HG02970 (cell line): ENCODE results near the gene CKMT1B.
"Not testable (repeated sequence)": the region's sequence is repeated elsewhere in the genome, so short reads cannot be mapped to it uniquely, and the experiment has no call there.

ENCODE experiments used
- ATAC-seq: cut with Tn5 transposase; IDR thresholded peaks from one replicate; pipeline ENCODE4 v1.9.1; 2021; ENCODE audit warnings: mild to moderate bottlenecking, moderate library complexity, moderate number of reproducible peaks; ENCODE audit not compliant: unreplicated experiment, low FRiP score

CKMT1B gene

DNA sequence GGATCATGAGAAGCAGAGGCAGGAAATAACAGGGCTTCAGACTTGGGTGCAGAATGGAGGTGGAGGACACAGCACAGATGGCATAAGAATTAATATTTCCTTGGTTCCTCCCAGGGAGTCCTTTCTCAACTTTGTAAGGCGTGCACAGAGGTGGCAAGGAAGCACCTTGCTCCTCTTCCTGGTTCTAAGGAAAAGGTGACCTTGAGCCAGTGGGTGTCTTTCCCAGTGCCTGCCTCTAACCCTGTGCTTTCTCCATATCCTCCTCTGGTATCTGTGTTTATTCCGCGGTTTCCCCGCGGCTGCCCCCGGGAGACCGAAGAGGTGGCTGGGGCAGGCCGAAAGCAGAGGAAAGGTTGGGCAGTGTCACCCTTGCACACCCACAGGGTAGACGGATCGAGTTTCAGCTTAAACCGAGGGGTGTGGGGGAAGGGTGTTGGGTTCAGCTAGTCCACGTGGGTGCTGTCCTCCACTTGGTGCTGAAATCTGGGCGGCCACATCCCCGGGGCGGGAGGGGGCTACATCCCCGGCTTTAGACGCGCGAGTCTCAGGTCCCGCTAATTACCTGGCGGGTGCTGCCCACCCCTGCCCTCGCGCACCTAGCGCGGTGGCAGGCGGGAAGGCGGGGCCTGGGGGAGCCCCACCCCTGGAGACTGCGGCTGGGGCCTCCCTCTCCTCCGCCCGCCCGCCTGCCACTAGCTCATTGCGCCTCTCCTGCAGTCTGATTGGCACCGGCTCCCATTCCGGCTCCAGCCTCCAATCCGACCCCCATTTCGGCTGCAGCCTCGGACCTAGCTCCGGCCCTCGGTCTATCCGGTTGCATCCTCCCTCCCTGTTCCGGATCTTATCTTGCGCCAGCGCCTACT lies at the start of gene CKMT1B:
CKMT1B (plus strand) TSS at position 700 of the 863 bp plus-strand sequence. CDS start 192 bp downstream, outside the sequence.
- not testable (repeated sequence) for ATAC-seq

DNA sequence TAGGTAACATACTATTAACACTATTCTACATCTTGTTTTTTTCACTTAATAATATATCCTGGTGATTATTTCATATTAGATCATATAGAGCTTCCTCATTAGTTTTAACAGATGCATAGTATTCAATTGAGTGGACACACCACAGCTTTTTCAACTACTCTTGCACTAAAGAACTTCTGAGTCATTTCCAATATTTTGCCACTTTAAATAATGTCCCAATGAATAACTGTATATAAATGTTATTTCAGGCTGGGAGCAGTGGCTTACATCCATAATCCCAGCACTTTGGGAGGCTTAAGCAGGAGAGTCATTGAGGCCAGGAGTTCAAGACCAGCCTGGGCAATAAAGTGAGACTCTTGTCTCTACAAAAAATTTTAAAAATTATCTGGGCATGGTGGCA lies 49.6 kb upstream of the CKMT1B start:
- no peak for ATAC-seq

DNA sequence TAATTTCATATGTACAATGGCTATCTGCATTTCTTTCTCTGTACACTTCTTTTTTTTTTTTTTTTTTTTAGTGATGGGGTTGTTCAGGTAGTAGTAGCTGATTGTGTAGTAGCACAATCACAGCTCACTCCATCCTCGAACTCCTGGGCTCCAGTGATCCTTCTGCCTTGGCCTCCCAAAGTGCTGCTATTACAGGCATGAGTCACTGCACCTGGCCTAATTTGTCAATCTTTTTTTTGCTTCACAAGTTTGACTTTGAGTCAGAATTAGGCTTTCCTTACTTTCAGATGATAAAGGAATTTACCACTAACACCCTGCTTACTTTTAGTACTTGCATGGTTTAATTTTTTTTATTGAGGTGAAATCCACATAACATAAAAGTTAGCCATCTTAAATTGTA lies 48.4 kb upstream of the CKMT1B start:
- ATAC-seq = no peak

DNA sequence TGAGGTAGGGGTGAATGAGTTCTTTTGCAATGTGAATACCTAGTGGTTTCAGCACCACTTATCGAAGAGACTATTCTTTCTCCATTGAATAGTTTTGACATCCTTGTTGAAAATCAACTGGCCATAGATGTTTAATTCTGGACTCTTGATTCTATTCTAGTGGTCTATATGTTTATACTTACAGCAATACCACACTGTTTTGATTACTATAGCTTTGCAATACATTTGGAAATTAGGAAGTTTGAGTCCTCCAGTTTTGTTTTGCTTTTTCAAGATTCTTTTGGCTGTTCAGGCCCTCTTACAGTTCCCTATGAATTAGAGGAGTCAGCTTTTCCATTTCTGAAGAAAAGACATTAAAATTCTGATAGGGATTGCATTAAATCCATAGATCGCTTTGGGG lies 46.3 kb upstream of the CKMT1B start:
- ATAC-seq = no peak

DNA sequence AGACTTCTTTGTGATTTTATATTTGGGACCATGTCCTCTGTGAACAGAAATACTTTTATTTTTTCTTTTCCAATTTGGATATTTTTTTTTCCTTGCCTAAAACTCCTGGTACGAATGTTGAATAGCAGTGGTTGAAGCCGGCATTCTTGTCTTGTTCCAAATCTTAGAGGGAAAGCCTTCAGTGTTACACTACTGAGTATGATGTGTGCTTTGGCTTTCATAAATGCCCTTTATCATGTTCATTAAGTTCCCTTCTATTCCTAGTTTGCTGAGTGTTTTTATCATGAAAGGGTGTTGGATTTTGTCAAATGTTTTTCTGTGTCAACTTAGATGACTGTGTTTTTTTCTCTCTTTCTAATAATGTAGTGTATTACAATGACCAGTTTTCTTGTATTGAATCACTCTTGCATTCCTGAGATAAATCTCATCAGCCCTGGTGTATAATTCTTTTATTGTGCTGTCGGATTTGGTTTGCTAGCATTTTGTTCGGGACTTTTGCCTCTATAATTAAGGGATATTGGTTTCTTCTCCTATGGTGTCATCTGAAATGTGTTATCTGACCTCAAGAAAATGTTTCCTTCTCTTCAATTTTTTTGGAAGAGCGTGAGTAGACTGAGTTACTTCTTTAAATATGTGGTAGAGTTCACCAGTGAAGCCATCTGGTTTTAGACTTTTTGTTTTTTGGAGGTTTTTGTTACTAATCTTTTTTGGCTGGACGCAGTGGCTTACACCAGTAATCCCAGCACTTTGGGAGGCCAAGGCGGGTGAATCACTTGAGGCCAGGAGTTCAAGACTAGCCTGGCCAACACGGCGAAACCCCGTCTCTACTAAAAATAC lies 43.1 kb upstream of the CKMT1B start:
- no peak for ATAC-seq

DNA sequence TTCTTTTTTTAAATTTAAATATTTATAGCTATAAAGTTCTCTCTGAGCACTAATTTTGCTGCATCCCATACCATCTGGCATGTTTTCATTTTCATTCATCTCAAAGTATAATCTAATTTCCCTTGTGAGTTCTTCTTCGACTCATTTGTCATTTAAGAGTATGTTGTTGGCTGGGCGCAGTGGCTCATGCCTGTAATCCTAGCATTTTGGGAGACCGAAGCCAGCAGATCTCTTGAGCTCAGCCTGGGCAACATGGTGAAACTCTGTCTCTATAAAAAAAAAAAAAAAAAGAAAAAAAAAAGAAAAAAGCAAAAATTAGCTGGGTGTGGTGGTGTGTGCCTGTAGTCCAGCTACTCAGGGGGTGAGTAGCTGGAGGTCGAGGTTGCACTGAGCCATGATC lies 41.6 kb upstream of the CKMT1B start:
- no peak for ATAC-seq

DNA sequence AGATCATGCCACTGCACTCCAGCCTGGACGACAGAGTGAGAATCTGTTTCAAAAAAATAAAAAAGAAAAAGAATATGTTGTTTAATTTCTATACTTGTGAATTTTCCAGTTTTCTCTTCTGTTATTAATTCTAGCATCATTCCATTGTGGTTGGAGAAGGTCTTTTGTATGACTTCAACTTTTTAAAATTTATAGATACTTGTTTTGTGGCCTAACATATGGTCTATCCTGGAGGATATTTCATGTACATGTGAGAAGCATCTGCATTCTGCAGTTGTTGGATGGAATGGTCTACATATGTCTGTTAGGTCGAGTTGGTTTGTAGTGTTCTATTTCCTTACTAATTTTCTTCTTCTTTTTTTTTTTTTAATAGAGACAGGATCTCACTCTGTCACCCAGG lies 40.8 kb upstream of the CKMT1B start:
- no peak for ATAC-seq

DNA sequence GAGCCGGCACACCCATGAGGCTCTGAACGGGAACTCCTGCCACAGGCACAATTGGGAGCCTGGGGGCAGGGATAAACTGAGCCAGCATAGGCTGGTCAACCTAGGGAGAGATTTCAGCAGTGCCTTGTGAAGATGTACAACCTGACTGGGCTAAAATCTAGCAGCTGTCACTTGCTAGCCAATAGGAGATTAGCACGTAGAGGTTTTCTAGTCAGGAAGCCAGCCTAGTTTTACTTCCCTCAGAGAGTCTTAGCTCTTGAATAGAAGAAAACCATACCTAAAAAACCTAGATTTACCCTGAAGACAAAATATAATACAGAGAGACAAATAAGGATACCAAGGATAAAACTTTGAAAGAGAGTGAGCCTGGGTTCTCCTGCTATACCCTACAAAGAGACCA lies 31.1 kb upstream of the CKMT1B start:
- ATAC-seq = not testable (repeated sequence)

DNA sequence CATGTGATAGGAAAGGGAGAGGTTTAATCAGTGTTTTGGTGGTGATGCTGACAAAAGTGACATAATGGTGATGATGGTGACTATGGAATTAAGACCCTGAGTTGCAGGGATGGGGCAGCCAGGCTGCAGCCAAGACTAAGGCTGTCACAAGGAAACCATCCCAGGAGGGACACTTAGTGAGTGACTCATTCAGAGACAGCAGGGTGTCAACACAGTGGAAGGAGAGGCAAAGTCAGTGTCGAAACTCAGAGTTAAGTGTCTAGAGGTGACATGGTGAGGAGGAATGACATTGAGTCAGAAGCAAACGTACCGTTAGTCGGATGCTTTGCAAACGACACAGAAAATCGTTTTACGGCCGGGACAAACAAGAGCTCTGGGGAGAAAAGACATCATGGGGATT lies 30.0 kb upstream of the CKMT1B start:
- not testable (repeated sequence) for ATAC-seq

DNA sequence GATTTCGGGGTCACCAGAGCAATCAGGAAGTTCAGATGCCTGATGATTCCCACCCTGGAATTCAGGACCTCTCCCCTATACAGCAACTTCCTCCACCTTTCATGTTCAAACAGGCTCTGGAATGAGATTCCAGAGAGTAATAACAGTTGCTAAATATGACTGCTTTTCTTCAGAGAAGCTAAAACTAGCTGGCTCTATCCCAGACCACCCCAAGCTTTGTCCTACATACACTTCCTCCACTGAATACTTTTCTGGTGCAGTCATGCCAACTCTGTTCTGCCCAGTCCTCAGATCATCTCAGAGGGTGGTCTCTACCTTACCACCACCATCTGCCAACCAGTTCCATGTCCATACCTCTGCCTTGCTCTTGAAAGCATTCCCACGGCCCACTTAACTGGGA lies 27.2 kb upstream of the CKMT1B start:
- ATAC-seq = not testable (repeated sequence)

DNA sequence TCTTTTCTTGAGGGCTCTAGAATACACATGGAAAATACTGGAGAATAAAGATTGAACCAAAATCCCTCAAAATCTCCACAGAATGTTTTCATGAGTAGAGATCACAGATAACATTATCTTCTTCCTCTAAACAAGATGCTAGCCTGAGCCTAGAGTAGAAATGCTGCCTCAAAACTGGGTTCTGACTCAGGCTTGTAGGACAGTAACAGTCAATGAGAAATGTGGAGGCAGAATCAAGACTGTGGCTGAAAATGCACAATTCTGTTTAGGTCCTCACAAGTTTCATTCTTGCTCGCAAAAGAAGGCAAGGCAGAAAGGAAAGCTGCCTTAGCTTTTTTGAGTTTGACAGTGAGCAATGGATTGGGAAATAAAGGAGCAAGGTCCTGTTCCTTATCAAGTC lies 19.2 kb upstream of the CKMT1B start:
- ATAC-seq = not testable (repeated sequence)

DNA sequence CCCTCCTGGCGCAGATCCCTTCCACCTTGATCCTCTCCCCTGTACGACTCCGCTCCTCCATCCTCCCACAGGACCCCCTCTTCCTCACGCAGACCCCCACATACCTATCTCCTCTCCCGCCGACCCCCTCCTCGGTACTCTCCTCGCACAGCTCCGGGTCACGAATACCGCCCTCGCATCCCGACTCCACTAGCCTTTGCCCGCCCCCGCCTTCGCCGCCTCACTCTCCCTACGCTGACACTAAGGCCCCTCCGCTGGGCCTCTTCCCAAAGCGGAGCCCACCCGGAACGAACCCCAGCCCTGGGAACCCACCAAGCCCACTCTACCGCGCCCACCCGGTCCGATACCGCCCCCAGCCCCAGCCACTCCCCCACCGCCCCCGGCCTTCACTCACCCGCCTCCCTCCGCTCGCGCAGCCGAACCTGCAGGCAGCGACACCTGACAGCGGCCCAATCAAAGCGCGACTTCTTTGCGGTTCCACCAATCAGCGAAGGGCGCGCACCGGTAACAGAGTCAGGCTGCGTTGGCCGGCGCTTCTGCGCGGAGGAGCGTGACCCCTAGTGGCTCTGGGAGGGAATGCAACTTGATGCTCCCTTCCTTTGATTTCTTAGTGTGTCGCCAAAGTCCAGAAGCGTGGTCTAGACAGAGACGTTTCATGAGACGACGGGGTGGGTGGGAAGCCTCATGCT lies 3.9 kb upstream of the CKMT1B start, which contains the start of gene PPIP5K1:
PPIP5K1 (minus strand) TSS at position 431 of the 689 bp plus-strand sequence. CDS start 5,704 bp downstream, outside the sequence.
- ATAC-seq = peak; percentile 96

DNA sequence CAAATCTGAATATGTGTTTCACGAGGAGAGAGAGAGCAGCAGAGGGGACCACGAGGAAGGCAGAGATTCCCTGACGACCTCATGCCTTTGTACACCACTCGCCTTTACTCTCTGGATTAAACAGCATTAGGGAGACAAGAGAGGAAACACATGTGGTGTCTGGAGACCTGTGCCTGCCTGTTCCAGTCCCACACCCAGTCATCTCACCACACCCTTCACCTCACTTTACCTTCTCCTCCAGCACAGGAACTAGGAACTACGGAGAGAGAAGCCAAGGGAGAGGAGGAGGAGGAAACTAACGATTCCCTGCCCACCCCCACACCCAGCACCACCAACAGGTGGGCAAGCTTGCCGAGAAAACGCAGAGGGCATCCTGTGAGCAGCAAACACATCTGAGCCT lies 986 bp upstream of the CKMT1B start:
- ATAC-seq = not testable (repeated sequence)

DNA sequence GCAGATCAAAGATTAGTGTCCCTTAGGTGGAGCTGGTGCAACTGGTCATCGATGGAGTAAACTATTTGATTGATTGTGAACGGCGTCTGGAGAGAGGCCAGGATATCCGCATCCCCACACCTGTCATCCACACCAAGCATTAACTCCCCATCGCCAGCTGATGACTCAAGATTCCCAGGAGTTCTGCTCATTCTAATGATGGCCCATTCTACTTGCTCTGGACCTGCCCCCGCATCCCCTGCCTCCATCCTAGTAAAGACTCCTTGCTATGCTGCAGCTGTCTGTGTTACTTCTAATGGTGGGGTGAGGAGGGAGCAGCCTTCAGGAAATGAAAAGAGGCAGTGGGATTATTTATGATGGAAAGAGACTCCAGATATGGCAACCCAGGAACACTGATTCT lies 5.3 kb downstream of the CKMT1B start:
- ATAC-seq = not testable (repeated sequence)

DNA sequence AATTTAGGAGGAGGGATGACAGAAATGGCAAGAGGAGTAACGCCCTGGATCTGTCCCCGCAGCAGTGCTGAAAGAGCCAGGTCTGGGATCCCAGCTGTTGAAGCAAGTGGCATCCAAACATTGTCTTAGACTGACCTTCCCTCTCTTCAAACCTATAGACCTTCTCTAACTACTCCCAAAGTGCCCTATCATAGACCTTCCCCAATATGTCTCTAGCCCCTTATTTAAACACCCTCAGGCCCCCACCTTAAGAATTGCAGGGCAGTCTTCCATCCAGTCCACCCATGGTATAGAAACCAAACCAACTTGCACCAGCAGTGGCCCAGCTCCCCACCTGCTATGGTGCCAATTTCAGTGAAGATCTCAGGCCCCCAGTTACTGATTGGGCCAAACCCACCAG lies 6.4 kb downstream of the CKMT1B start:
- not testable (repeated sequence) for ATAC-seq

DNA sequence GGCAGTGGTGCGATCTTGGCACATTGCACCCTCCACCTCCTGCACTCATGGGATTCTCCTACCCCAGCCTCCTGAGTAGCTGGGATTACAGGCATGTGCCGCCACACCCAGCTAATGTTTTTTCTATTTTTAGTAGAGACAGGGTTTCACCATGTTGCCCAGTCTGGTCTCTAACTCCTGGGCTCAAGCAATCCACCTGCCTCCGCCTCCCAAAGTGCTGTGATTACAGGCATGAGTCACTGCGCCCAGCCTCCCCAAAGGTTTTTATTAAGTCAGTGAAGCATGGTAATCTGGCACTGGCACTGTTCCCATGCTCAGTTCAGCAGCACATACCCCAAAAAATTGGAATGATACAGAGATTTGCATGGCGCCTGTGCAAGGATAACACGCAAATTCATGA lies 8.4 kb downstream of the CKMT1B start:
- not testable (repeated sequence) for ATAC-seq

DNA sequence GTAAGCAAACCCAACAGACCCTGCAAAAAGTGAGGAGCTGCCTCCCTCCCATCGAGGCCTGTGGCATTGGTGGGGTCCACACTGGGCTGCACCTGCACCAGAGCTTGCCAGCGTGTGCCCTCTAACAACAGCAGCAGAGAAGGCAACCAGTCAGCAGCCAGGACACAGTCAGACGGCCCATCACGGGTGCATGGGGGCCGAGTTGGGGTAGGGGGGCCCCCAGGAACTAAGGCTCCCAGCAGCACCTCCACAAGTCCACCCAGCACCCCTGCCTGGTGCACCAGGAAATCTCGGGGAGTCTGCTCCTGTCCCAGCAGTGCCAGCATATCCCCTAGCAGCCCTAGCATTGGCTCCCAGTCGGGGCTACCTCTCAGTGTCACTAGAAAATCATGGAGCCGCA lies 23.9 kb downstream of the CKMT1B start:
- not testable (repeated sequence) for ATAC-seq

DNA sequence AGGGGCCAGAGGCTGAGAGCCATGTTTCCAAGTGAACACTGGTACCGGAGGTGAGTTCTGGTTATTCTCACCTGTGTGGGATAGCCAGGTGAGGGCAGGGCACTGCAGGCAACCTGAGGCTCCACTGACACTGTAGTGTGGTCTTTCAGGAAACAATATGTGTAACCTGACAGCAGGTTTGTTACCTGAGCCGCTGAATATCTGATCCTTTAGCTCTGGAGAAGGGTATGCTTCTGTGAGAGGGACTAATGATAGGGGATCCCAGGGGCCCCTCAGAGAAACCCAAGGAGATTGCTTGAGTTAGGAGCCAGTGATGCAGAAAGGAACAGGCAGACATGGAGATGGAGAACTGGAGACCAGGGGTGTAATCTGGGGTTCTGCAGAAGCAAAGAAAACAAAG lies 24.9 kb downstream of the CKMT1B start, which contains the start of gene STRC:
STRC (minus strand) TSS at position 101 of the 400 bp plus-strand sequence; CDS start at position 23, 78 bp downstream.
- ATAC-seq = not testable (repeated sequence)

DNA sequence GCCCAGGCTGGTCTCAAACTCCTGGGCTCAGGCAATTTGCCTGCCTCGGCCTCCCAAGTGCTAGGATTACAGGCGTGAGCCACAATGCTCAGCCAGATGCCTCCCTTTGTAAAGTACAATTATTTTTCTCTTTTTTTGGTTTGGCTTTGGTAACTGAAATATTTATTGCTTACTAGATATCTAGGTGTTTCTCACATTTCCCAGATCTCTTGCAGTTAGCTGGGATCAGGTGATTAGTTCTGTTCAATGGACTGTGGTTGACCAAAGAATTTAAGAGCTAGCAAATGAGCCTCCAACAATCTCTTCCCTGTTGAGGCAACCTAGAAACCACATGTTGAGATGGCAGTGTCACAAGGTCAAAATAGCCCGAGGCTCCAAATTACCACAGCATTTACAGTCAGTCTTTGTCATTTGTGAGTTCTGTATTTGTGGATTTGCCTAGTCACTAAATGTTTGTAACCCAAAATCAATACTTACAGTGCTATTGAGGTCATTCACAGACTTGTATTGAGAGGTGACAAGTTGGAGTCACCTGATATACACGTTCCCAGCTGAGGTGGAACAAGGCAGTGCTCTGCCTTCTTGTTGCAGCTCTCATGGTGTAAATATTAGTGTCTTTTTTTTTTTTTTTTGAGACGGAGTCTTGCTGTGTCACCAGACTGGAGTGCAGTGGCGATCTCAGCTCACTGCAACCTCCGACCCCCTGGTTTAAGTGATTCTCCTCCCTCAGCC lies 28.4 kb downstream of the CKMT1B start:
- ATAC-seq = not testable (repeated sequence)

DNA sequence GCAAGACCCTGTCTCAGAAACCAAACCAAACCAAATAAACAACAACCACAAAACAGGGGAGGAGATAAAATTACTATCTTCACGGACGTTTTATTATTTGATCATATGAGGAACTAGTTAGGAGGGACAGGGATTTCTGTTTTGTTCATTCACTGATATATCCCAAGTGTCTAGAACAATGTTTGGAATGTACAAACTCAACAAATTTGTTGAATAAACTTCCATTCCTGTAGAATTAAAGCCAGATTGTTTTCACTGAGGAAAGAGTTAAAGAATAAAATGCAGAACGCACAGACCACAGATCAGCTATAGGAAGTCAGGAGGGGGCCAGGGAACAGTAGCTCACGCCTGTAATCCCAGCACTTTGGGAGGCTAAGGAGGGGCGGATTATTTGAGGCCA lies 31.3 kb downstream of the CKMT1B start:
- no peak for ATAC-seq
